Skeletal muscle tissue (tissue), 4 donors: ENCODE data around the gene TPPP2. TPM values are rescaled to one million over a fixed set of nuclear protein-coding genes. Genes with fewer than 3 reads are reported as not detected.
"Not testable (repeated sequence)": the region's sequence is repeated elsewhere in the genome, so short reads cannot be mapped to it uniquely, and the experiment has no call there.

Experiments
- H3K27ac ChIP-seq: one replicate; pipeline ENCODE4 v1.7.0; 2013; ENCODE audit warnings: mild to moderate bottlenecking, low read depth, low read length, inconsistent platforms
- H3K27me3 ChIP-seq, 3 donors: one replicate each; pipeline ENCODE4 v1.7.0; 2013; ENCODE audit warnings: low read length in 3 of 3; ENCODE audit not compliant: control insufficient read depth in 3 of 3, insufficient read depth in 3 of 3
- H3K36me3 ChIP-seq, 3 donors: one replicate each; pipeline ENCODE4 v1.7.0; 2013; ENCODE audit warnings: low read length in 3 of 3; ENCODE audit not compliant: control insufficient read depth in 3 of 3, insufficient read depth in 3 of 3
- H3K4me1 ChIP-seq, 3 donors: one replicate each; pipeline ENCODE4 v1.7.0; 2013; ENCODE audit warnings: low read length in 3 of 3, mild to moderate bottlenecking in 3 of 3; ENCODE audit not compliant: control insufficient read depth in 3 of 3, insufficient read depth in 3 of 3
- H3K4me3 ChIP-seq, 3 donors: one replicate each; pipeline ENCODE4 v1.7.0; 2013; ENCODE audit warnings: low read length in 3 of 3
- H3K9ac ChIP-seq, 3 donors: one replicate each; pipeline ENCODE4 v1.7.0; 2013; ENCODE audit warnings: low read length in 3 of 3, mild to moderate bottlenecking in 3 of 3, moderate library complexity in 2 of 3, low read depth in 1 of 3
- H3K9me3 ChIP-seq, 3 donors: one replicate each; pipeline ENCODE4 v1.7.0; 2013; ENCODE audit warnings: low read length in 3 of 3; ENCODE audit not compliant: control insufficient read depth in 3 of 3
- total RNA-seq: library from RNA; depleted of rRNA; stranded (reverse); fragments of >200 nt; gene quantifications from one replicate; pipeline ENCODE4 v1.2.3, GENCODE V29; 2014
- donor health status: Osteomylitis.

The TPPP2 gene
- total RNA-seq, 1 donor from 2014 or later: not detected

GRCh38 chr14:20997115-20997514 is 32.9 kb upstream of the TPPP2 start:
- no peaks in the 10 kb centered on the region for H3K9me3 ChIP-seq
- H3K36me3 ChIP-seq: peaks cover 39 to 51% (median 47%) of the 10 kb centered on the region in 3 donors
- no peak overlapping the region for H3K4me3 ChIP-seq
- no peaks in the 10 kb centered on the region for H3K27me3 ChIP-seq
- no peak overlapping the region for H3K27ac ChIP-seq
- no peak overlapping the region for H3K9ac ChIP-seq
- H3K4me1 ChIP-seq: peaks cover 0 to 3% (median under 1%) of the 10 kb centered on the region in 3 donors

GRCh38 chr14:20997564-20997963 is 32.5 kb upstream of the TPPP2 start:
- no peaks in the 10 kb centered on the region for H3K27me3 ChIP-seq
- H3K9ac ChIP-seq: no peak overlapping the region
- no peaks in the 10 kb centered on the region for H3K4me1 ChIP-seq
- H3K9me3 ChIP-seq: no peaks in the 10 kb centered on the region
- H3K27ac ChIP-seq: no peak overlapping the region
- no peak overlapping the region for H3K4me3 ChIP-seq
- H3K36me3 ChIP-seq: peaks cover 34 to 47% (median 43%) of the 10 kb centered on the region in 3 donors

- Histone ChIP-seq H3K9me3 (no peaks in the 10 kb centered on the region), H3K27ac (no peak overlapping the region), H3K27me3 (no peaks in the 10 kb centered on the region), H3K4me3 (no peak overlapping the region), H3K36me3 (peaks cover 30 to 41% (median 37%) of the 10 kb centered on the region in 3 donors), H3K4me1 (no peaks in the 10 kb centered on the region), H3K9ac (no peak overlapping the region)
Measured at GRCh38 chr14:20998139-20998538, 31.9 kb upstream of the TPPP2 start.

GRCh38 chr14:20998674-20999366 is 31.2 kb upstream of the TPPP2 start, which contains the start of gene SLC39A2:
Gene SLC39A2 (plus strand): TSS chr14:20999293. CDS start chr14:20999447, 154 bp downstream.
- no peak within 1 kb of the TSS for H3K27ac ChIP-seq
- H3K36me3 ChIP-seq: peaks cover 28 to 38% (median 36%) of the 10 kb centered on the region in 3 donors
- H3K9me3 ChIP-seq: no peaks in the 10 kb centered on the region
- H3K4me3 ChIP-seq: no peak within 1 kb of the TSS
- H3K4me1 ChIP-seq: no peaks in the 10 kb centered on the region
- no peak within 1 kb of the TSS for H3K9ac ChIP-seq
- no peaks in the 10 kb centered on the region for H3K27me3 ChIP-seq

GRCh38 chr14:20999591-20999990 is 30.4 kb upstream of the TPPP2 start:
- Histone ChIP-seq H3K27me3 (no peaks in the 10 kb centered on the region), H3K27ac (no peak overlapping the region), H3K9me3 (no peaks in the 10 kb centered on the region), H3K4me1 (no peaks in the 10 kb centered on the region), H3K36me3 (peaks cover 21 to 30% (median 28%) of the 10 kb centered on the region in 3 donors), H3K9ac (no peak overlapping the region), H3K4me3 (no peak overlapping the region)

- H3K4me1 ChIP-seq: no peaks in the 10 kb centered on the region
- H3K27me3 ChIP-seq: no peaks in the 10 kb centered on the region
- no peaks in the 10 kb centered on the region for H3K9me3 ChIP-seq
- no peak overlapping the region for H3K9ac ChIP-seq
- H3K27ac ChIP-seq: no peak overlapping the region
- peaks cover 5 to 14% (median 12%) of the 10 kb centered on the region in 3 donors for H3K36me3 ChIP-seq
- no peak overlapping the region for H3K4me3 ChIP-seq
Measured at GRCh38 chr14:21001218-21001617, 28.8 kb upstream of the TPPP2 start.

GRCh38 chr14:21003788-21004346 is 26.1 kb upstream of the TPPP2 start:
- no peaks in the 10 kb centered on the region for H3K4me1 ChIP-seq
- H3K27me3 ChIP-seq: no peaks in the 10 kb centered on the region
- H3K27ac ChIP-seq: no peak overlapping the region
- no peaks in the 10 kb centered on the region for H3K36me3 ChIP-seq
- no peak overlapping the region for H3K9ac ChIP-seq
- no peak overlapping the region for H3K4me3 ChIP-seq
- H3K9me3 ChIP-seq: no peaks in the 10 kb centered on the region

- H3K4me3 ChIP-seq, H3K27ac ChIP-seq, H3K36me3 ChIP-seq, H3K27me3 ChIP-seq, H3K4me1 ChIP-seq, H3K9me3 ChIP-seq, H3K9ac ChIP-seq: not testable (repeated sequence)
Measured at GRCh38 chr14:21009721-21010120, 20.3 kb upstream of the TPPP2 start.

GRCh38 chr14:21011136-21011535 is 18.9 kb upstream of the TPPP2 start:
- no peaks in the 10 kb centered on the region for H3K36me3 ChIP-seq
- no peaks in the 10 kb centered on the region for H3K27me3 ChIP-seq
- H3K27ac ChIP-seq: no peak overlapping the region
- H3K4me3 ChIP-seq: no peak overlapping the region
- H3K4me1 ChIP-seq: peaks cover 13 to 17% (median 14%) of the 10 kb centered on the region in 3 donors
- no peaks in the 10 kb centered on the region for H3K9me3 ChIP-seq
- H3K9ac ChIP-seq: peak overlapping the region in 1 of 3 donors; percentile 8

- Histone ChIP-seq H3K9me3 (no peaks in the 10 kb centered on the region), H3K36me3 (peaks cover 32 to 34% (median 33%) of the 10 kb centered on the region in 3 donors), H3K27me3 (no peaks in the 10 kb centered on the region), H3K4me3 (peak overlapping the region in 2 of 3 donors; percentile 0 to 30), H3K9ac (peak overlapping the region in 1 of 3 donors; percentile 18), H3K27ac (peak overlapping the region; percentile 43), H3K4me1 (peaks cover 45 to 53% (median 46%) of the 10 kb centered on the region in 3 donors)
Measured at GRCh38 chr14:21014761-21015190, 15.2 kb upstream of the TPPP2 start.
